Posterior cingulate gyrus (tissue), 11 donors: ENCODE results near the gene ERCC6L2.

Experiments
- DNase-seq, 10 donors: peaks; one replicate each; pipeline versions ENCODE4 v3.0.0 to v3.0.0-alpha.2; 2020 to 2021; ENCODE audit warnings: mixed read lengths in 3 of 10
- intact Hi-C: fragments of 100-400 bp; cut with DNase I; formaldehyde crosslinking; loops from one replicate; pipeline ENCODE4 v1.15.1; 2023

The ERCC6L2 gene, protein sequence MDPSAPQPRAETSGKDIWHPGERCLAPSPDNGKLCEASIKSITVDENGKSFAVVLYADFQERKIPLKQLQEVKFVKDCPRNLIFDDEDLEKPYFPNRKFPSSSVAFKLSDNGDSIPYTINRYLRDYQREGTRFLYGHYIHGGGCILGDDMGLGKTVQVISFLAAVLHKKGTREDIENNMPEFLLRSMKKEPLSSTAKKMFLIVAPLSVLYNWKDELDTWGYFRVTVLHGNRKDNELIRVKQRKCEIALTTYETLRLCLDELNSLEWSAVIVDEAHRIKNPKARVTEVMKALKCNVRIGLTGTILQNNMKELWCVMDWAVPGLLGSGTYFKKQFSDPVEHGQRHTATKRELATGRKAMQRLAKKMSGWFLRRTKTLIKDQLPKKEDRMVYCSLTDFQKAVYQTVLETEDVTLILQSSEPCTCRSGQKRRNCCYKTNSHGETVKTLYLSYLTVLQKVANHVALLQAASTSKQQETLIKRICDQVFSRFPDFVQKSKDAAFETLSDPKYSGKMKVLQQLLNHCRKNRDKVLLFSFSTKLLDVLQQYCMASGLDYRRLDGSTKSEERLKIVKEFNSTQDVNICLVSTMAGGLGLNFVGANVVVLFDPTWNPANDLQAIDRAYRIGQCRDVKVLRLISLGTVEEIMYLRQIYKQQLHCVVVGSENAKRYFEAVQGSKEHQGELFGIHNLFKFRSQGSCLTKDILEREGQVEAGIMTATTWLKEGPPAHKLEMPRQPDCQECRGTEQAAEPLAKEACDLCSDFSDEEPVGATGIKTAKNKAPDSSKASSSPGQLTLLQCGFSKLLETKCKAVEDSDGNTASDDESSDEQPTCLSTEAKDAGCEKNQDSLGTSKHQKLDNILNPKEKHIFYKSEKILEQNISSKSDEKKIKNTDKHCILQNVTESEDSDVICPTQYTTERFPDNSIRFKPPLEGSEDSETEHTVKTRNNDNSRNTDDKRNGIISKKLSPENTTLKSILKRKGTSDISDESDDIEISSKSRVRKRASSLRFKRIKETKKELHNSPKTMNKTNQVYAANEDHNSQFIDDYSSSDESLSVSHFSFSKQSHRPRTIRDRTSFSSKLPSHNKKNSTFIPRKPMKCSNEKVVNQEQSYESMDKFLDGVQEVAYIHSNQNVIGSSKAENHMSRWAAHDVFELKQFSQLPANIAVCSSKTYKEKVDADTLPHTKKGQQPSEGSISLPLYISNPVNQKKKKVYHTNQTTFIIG (N-terminal part only)

DNA sequence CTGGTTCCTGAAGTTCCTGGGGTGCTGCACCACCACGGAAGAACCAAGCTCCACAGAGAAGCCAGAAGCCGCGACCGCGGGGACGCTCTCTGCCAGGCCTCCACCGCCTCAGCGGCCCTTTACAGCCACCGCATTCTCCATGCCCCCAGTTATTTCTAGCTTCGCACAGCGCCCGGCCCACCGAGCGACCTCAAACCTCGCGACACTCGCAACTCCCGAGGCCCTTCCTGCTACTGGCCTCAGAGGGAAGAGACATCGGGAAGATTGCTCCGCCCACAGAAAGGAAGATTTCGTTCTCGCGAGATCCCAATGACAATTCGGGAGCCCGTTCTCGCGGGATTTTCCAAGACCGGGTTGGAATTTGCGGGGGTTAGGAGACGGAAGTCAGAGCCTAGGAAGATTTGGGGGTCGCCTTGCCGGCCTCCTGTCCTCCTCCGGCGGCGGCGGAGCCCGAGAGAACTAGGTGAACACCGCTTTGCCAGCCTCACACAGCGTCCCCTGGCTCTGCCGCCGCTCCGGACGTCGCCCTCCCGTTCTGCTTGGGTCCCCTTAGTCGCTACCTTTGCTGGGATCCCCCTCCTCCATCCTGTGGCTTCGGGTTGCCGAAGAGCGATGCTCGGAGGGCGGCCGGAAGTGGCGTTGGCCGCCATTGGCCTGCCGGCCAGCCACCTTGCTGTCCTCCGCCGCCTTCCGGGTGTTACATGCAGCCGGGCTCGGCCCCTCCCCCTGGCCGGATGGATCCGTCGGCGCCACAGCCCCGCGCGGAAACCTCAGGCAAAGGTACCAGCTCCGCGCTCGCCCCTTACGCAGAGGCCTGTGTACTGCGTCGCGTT is at the start of gene ERCC6L2:
TSS of gene ERCC6L2 (plus strand) at position 387 of the 833 bp plus-strand sequence. CDS start at position 735, 348 bp downstream.
- peak; percentile 85 to 98 (median 90) for DNase-seq
- intact Hi-C loops: loop anchor here (2.0 to 10.0 kb wide), 4 partner anchors 151 to 363 kb away; no protein-coding TSS in a partner anchor

DNA sequence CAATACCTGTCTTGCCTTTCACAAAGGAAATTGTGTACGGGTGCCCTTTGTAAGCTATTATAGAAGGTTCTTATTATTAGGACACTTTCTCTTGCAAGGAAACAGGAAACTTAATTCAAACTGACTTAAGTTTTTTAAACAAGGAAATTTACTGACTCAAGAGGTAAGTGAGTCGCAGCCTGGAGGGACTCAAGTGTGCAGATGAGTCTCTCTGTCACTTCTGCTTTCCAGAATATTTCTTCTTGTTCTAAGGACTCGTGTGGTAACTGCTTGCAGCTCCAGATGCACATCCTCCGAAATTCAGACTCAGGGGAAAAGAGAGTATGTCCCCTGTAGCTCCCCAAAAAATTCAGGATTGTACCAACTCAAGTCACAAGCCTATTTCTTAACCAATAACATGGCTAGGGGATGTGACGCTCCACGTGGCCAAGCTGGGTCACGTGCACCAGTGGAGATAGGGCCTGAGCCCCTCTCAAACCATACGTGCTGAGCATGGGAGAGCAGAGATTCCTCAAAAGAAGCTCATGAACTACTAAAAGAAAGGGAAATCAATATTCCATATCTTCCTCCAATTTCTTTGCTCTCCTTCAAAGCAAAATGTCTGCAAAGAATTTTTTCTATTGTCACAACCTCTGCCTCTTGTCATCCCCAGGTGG is 49.2 kb upstream of the ERCC6L2 start:
- intact Hi-C loops: no loop called here
- no peak for DNase-seq

DNA sequence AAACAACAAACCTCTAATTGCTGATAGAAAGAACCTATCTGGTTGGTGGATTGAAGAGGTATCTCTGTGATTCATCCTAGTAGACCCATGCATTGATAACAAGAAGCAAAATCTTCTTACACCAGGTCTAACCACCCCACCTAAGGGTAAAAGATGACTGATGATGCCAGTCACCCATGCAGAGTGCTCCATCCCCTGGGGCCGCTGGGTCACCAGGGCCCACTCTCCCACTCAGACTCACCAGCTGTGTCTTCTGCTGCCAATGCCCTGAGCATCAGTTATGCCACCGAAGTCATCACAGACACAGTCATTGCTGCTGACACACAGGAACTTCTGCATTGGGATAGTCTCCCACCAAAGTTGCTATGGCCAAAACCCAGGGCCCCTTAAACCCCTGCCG is 44.7 kb upstream of the ERCC6L2 start:
- intact Hi-C loops: no loop called here

DNA sequence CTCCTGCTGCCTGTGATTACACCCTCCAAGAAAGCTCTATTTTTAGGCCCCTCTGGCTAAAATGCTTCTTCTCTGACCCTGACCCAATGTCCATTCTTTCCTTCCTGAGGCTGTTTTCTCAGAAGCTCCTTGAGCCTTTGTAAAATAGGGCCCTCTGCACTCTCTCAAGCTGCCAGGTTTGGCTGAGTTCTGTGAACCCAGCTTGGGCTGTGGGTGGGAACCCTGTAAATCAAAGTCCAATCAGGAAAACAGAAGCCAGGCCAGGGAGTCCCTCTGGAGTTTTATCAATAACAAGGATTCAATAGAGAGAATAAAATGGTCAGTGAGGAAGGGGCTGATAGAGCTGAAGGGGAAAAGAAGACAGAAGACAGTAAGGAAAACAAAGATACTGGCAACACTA is 43.7 kb upstream of the ERCC6L2 start:
- DNase-seq: no peak
- intact Hi-C loops: no loop called here

More for the DNA sequence above, 44.7 kb upstream of the ERCC6L2 start:
- no peak for DNase-seq

DNA sequence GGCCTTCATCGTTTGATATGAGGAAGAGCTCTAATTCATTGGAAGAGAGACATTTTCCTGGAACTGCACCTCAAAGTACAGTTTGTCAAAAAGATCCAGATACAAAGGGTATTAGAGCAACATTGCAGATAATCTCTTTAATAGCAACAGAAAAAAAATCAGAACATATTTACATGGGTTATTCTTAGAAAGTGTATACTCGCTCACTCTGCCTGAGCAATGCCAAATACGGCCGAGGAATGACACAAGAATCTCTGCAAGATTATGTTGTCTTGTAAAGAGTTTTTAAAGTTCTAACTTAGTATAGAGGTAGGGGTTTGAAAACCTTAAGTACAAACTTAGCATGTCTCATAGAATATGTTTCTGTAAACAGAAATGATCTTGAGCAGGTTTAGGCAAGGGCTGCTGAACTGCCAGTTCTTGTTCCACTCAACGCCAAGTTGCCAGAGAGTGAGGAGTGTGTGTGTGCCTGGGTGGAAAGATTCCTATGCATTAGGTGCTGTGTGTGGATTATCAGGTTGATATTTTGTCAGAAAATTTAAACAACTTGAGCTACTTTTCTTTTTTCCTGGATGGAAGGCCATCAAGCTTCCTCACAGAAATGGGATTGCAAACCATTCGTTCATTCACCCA is 41.8 kb upstream of the ERCC6L2 start:
- no peak for DNase-seq
- intact Hi-C loops: no loop called here

DNA sequence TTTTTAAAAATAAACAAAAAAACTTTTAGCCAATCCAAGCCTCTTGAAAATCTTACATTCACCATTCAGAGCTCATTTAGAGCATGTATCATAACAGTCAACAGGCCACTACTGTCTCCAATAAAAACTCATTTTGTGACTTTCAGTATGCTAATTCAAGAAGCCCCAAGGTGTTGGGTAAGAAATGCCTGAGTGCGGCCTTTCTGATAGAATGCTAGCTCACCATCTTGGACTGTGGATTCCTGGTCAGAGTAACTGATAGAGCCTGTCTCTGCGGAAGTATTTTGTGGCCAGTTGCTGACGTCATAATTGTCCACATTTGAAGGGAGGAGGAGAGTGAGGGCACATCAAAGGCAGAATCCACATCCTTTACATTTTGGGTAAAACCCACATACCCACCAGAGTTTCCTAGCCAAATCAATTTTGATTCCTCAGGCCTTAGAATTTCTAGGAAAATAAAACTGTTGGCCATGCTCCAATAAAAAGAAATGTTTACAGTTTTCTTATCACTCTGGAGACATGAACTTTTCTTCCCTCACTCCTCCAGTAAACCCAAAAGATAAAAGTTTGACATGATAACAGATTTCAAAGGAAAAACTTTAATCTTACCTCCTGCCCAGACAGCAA is 41.1 kb upstream of the ERCC6L2 start:
- intact Hi-C loops: no loop called here
- DNase-seq: no peak

DNA sequence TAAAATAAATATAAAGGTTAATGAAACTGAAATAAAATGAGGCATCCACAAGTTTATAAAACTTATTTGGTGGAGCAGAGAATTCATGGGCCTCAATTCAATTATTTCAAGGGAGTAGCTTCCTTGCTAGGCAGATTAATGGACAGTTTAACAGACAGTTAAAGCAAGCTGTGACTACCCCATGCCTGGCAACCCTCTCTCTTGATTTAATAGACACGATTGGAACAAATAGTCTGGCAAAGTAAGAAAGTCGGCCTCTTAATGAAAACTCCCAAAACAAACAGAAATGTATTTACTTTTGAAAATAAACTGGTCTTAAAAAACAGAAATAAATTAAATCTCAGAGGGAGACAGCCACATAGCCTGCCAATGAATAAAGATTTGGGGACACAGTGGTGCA is 40.1 kb upstream of the ERCC6L2 start:
- intact Hi-C loops: no loop called here
- no peak for DNase-seq

DNA sequence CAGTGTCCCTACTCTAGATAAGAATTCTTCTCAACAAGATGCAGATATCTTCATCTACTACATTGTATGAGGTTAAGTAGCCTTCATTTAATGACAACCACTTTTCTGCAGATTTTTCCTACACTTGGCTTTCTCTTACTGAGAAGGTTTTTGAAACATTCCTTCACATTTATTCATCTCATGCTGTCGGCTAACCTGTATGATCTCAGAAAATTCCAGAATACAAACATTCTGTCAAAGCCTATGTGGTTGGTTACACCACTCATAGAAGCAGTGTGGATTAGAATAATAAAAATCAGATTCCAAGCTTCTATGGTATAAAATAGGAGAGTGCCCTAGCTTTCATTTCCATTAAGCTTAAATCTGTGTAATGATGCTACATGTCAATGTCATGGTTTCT is 39.4 kb upstream of the ERCC6L2 start:
- DNase-seq: no peak
- intact Hi-C loops: no loop called here

DNA sequence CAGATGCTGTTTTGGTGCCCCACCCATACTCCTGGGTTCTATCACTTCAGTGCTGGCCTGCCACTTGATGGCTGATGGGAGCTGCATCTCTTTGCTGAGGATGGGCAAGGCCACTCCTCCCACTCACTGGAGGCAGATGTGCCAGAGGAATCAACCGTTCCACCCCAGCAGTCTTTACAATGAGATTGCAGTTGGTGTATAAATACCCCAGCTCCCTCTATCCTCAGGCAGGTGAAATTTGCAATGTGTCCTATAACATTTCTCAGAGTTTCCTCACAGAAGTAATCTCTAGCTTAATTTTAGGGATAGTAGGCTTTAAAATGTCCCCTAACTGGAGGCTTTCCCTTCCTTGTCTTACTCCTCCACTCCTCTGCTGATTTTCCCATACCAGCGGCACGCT is 36.5 kb upstream of the ERCC6L2 start:
- intact Hi-C loops: no loop called here
- DNase-seq: no peak

DNA sequence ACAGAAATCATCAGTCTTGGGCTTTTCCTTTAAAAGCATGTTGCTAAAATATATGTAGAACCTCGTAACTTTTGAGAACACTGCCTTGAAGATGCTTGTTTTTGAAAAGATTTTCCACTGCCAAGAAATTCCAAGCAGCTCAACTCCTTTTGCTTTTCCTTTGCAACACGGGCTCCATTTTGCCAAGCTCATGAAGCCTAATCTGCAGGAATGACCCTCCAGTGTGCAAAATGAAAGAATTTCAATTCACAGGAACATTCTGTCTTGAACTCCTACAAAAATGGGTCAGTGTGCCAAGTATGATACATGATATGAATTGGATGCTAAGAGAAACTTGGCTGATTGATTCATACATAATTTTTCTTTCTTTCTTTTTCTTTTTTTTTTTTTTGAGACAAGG is 35.4 kb upstream of the ERCC6L2 start:
- DNase-seq: no peak
- intact Hi-C loops: no loop called here

DNA sequence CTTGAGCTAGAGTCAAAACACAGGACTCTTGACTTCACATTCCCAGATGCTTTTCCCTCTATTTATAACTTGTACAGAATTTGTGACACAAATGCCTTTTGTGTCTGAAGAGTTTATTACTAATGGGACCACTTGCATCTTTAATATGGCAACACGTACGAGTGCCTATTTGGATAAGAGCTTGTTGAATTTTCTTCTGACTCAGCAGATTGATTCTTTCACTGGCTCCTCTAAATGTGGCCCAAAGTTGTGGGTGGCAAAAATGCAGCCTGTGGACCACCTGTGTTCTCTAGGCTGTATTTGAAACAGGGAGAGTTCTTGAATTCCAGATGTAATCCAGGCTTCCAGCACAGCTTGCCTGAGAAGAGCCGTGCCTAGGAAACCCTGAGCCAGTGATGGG is 34.1 kb upstream of the ERCC6L2 start:
- intact Hi-C loops: no loop called here
- DNase-seq: no peak

DNA sequence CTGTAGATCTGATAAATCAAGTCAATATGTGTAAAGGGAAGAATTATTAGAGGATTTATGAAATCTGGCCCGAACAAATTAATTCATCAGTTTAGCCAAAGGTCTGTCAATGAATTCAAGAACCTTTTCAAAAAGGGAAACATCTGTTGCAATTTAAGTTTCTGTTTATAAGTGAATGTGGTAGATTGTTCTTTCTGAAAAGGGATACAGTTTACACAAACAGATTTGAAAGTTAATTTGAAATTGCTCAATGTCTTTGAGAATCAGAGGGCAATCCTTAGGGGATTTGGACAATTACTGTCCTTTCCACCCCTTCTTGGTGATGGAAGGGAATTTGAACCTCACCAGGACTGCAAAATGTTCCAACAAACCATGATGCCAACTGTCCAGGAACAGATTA is 29.7 kb upstream of the ERCC6L2 start:
- DNase-seq: no peak
- intact Hi-C loops: no loop called here

DNA sequence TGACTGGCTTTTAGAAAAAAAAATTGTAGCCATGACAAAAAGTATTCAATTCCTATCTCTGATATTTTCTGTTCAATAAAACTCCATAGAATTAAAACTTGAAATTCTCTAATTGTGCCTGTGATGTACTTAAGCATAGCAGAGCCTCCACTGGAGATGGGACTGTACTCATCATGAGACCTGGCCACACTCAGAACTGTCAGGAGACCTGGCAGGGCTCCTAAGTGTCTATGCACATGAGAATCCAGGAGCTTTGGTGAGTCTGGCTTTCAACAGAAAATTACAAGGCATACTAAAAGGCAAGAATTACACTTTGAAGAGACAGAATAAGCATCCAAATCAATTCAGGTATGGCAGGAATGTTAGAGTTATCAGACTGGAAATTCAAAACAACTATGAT is 26.7 kb upstream of the ERCC6L2 start:
- DNase-seq: no peak
- intact Hi-C loops: no loop called here

DNA sequence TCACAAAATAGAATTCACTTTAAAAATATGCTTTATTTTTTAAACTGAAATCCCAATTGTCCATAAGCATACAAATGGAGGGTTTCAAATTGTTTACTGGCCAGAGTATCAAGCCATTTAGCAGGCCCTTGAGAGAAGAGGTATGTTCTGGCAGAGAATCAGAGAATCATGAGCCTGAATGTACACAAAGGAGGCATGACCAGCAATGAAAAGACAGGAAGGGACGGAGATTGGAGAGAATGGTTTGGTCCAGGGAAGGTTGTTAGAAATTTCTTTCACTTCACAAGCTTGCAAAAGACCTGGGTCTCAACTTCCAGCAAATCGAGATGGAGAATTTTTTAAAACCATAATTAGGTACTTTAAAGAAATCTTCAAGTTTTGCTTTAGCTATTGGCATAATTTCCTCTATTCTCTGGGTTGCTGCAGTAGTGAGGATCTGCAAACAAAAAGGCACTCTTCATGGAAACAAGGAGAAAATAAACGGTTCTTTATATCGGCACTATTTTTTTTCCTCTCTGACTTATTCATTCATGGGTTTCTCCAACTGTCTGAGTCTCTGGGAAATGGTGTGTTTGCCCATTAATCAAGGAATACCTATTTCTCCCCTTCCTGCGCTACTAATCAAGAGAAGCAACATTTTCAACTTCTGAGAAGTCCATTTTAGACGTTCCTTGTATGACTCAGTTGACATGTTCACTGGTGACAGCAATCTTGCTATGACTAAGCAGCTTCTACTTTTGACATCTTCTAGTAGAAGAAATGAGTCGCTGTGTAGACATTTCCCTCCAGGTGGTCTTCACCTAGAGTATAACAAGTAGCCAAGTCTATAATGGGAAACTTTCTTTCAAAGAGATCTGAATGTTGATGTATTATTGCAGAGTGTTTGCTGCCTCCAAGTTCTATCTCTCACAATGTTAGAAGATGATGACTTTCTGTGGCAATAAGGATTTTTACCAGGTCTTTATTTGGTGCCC is 23.1 kb upstream of the ERCC6L2 start:
- DNase-seq: no peak
- intact Hi-C loops: no loop called here

DNA sequence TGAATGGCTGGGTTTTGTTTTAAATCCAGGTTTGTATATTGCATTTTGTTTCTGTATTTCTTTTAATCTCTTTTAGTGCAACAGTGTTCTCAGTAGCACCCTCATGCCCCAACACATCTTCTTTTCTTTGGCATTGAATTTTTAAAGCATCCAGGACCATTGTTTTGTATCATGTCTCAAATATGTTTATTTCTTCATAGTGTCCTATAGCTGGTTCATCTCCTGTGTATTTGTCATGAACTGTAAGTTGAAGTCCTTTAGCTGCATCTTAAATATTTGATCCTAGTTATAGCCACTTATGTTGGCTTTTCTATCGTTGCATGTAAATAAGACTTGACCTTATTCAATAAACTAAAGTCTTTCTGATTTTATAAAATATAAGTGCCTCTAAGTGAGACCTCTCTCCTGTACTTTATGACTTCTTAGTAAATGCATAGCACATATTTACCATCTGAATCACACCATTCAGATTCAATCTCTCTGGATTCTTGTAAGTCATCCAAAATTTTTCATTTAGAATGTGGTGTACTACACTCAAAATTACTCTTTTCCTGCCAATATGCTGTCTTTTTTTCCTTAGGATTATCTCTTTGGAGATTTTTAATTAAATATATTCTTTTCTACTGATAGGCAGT is 21.0 kb upstream of the ERCC6L2 start:
- intact Hi-C loops: no loop called here
- DNase-seq: no peak

DNA sequence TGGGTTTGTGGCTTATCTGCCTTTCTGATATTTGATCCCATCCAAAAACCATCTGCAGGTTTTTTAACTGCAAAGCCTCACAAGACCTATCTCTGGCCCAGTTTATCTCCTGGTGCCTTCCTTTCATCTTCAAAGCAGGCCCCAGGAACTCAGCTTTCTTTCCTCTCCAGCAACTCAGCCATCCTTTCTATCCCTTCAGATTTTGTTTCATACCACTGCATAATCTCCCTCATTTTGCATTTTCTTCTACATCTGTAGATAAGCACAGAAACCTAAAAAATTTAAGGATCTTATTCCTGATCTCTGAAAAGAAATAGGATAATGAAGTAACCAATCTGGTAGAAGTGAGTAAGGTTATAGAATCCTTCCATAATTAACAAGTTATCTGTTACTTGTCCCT is 19.5 kb upstream of the ERCC6L2 start:
- intact Hi-C loops: no loop called here
- DNase-seq: no peak

DNA sequence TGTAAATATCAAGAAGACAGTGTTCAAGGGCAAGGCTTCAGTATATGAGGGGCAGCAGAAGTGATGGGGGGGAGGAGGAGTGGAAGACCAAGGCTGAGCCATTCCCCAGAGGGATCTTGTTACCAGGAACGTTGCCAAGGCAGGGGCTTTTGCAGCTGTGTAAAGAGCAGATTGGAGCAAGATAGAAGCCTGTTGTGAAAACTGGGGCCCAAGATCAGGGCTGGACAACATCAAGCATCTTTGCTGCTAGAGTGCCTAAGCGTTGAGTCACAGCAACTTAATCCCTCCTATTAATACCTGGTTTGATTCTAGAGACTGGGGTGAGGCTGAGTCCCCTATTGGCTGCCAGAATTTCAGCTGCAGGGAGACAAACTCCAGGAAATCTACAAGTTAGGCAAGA is 18.4 kb upstream of the ERCC6L2 start:
- intact Hi-C loops: no loop called here
- peak in 1 of 10 donors; percentile 49 for DNase-seq
